Activated T-helper 1 cell treated with anti-CD3 and anti-CD28 coated beads, Interleukin-2, amount 50 U/mL, for 16 hours (primary cell): ENCODE data around the gene CPLX3.

ENCODE experiments used
- DNase-seq, 2 donors: peaks; one replicate each; pipeline ENCODE4 v3.0.0-alpha.2; 2020; ENCODE audit warnings: low read depth in 1 of 2, low spot score in 1 of 2

CPLX3 gene

GRCh38 chr15:74802290-74802689 lies 24.1 kb upstream of the CPLX3 start:
- no peak for DNase-seq

DNA sequence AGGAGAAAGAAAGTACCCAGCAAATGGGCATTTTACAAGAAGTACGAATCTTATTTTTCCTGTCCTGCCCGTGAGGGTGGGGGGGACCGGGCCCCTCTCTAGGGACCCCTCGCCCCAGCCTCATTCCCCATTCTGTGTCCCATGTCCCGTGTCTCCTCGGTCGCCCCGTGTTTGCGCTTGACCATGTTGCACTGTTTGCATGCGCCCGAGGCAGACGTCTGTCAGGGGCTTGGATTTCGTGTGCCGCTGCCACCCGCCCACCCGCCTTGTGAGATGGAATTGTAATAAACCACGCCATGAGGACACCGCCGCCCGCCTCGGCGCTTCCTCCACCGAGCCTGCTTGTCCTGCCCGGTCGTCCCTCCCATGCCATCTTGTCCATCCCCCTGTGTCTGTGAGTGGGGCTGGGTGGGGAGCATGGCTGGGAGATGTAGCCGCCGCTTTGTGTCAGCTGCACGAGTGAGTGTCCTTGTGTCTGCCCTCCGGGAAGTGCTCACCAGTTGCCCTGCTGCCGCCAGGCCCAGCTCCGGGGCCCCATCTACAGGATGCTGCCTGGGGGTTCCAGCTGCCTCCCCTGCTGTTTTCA lies 23.5 kb upstream of the CPLX3 start:
- DNase-seq: no peak

- no peak for DNase-seq
Observed at GRCh38 chr15:74804935-74805334, 21.5 kb upstream of the CPLX3 start.

GRCh38 chr15:74807282-74807681 lies 19.1 kb upstream of the CPLX3 start:
- DNase-seq: no peak

GRCh38 chr15:74808078-74808839 lies 18.2 kb upstream of the CPLX3 start:
- no peak for DNase-seq

DNA sequence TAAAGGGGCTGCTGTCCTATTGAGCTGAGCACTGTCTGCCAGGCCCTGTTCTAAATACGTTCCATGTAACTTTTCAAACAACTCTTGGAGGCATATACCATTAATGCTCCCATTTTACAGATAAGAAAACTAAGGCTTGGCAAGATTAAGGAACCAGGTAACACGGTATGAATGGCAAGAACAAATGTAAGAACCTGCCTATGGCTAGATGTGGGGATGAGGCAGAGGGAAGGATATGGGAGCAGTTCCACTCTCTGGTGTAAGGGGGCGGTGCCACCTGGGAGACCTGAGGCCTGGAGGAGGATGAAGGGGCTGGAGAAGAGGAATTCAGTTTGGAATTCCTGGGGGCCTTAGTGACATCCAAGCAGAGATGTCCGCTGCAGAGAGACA lies 17.6 kb upstream of the CPLX3 start:
- no peak for DNase-seq

- no peak for DNase-seq
Observed at GRCh38 chr15:74809242-74809641, 17.2 kb upstream of the CPLX3 start.

DNA sequence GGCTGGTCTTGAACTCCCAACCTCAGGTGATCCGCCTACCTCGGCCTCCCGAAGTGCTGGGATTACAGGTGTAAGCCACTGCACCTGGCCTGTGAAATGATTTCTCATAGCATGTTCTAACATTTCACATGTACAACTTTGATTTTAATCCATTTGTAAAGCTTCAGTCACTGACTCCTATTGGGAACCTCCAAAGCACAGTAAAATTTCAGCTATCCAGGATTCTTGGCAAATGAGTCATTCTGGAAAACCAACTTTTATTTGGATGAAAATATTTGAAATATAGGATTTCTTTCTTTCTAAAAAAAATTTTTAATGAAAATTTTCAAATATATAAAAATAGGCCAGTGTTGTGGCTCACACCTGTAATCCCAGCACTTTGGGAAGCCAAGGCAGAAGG lies 16.5 kb upstream of the CPLX3 start:
- no peak for DNase-seq

DNA sequence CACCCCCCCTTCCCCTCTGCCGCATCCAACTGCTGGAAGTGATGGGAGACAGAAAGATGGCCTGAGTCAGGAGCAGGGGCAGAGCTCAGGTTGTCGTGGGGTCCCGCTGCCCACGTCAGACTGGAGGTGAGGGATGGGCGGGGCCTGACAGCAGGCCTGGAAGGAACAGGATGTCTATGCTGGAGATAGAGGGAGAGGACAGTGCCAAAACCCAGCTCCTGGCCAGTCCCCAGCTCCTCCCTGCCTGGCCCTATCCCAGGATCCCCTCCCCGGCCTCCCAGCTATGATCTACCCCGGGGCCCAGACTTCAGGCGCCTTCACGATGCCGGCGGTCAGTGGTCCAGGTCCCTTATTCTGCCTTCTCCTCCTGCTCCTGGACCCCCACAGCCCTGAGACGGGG lies 13.9 kb upstream of the CPLX3 start, which contains the start of gene LMAN1L:
LMAN1L (plus strand) TSS at position 303 of the 400 bp plus-strand sequence; CDS start at position 323, 20 bp downstream.
- no peak for DNase-seq

DNA sequence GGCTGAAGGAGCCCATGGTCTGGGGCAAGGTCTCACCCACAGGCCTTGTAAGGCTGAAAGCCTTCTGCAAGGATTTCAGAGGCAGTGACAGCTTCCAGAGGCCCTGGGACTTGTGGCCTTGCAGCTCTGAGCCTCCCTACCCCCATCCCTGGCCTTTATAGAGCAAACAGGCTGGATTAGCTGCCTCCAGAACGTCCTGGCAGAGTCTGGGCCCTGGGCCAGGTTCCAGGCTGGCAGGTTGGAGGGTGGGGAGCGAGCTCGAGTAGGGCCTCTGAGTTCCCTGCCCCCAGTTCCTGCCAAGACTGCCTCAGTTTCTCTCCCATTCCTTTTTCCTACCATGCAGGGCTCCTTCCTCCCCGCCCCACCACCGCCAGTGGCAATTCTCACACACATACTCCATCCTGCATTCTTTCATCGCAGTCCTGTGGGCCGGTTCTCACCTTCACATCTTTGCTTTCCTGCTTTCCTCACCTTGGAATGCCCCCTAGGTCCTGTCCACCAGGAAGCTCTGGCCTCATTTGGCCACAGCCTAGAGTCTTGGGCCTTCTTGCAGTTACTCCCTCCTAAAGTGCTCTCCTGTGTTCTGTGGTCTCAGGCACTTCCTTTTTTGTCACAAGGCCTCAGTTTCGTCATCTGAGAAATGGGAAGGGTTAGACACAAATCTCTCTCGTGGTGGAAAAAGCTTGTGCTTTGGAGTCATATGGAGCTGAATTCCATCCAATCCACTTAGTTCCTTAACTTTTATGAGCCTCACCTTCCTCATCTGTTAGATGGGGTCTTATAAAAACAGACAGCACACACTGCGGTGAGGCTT lies 11.1 kb upstream of the CPLX3 start:
- DNase-seq: no peak

DNA sequence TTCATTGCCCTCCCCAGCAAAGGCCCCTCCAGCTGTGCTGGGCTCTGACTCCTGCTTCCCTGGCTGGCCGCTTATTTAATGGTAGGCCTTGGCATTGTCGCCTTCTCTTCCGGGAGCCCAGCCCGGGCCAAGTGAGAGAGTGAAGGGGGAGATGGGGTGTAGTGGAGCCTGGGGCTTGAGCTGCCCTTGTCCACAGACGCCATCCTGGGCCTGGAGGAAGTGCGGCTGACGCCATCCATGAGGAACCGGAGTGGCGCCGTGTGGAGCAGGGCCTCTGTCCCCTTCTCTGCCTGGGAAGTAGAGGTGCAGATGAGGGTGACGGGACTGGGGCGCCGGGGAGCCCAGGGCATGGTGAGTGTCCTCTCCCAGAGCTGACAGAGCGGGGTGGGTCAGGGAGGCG lies 10.5 kb upstream of the CPLX3 start:
- DNase-seq: no peak

DNA sequence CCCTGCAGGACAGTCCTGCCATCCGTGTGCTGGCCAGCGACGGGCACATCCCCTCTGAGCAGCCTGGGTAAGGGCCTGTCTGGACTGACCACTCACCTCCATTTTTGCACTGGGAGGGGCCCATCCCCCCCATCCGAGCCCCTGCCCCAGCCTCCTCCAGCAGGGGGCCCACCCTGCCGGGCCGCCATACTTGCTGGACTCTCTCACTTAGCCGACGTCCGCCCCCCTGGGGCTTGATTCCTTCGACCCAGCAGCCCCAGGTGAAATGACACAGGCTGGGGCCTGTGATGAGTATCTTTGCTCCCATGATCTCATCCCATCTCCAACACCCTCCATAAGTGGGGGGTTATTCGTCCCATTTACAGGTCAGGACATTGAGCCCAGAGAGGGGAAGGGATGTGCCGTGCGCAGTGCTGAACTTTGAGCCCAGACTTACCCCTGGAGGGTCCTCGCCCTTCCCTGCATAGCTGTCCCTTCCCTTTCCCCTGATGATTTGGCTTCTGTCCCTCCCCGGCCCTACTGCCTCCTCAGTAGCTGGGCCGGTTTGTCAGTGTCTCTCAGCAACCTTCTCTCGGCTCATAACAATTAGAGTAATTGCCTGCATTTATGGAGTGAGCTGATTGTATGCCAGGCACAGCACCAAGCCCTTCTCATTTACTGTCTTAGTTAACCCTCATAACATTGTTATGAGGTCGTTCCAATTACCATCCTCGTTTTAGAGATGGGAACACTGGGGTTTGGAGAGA lies 9.6 kb upstream of the CPLX3 start:
- DNase-seq: no peak

DNA sequence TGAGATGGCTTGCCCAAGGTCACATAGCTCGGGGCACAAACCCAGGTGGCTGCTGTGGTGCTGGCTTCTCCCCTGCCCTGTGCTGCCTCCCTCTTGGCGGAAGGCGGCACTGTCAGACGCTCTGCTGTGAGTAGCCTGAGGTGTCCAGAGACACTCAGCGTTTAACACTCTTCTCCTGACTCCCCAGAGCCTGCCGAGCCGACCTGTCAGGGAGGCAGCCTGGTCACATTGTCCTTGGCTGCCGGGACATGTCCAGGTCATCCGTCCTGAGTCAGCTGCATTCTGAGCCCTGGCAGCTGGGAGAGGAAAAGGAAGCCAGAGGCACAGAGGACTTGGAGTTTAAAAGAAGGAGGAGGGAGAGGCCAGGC lies 9.1 kb upstream of the CPLX3 start:
- no peak for DNase-seq

GRCh38 chr15:74820056-74820455 lies 6.4 kb upstream of the CPLX3 start:
- DNase-seq: no peak

GRCh38 chr15:74821091-74821789 lies 5.2 kb upstream of the CPLX3 start:
- DNase-seq: no peak

DNA sequence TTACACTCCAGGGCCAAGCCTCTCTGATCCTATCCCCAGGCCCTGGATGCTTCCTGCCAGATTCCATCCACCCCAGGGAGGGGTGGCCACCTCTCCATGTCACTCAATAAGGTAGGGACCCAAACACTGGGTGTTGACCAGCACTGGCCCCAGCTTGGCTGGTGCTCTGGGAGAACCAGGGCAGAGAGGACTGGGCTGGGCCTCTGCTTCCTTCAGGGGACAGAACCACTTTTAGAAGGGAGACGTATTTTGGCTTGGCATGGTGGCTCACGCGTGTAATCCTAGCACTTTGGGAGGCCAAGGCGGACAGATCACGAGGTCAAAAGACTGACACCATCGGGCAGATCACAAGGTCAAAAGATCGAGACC lies 4.7 kb upstream of the CPLX3 start:
- no peak for DNase-seq

DNA sequence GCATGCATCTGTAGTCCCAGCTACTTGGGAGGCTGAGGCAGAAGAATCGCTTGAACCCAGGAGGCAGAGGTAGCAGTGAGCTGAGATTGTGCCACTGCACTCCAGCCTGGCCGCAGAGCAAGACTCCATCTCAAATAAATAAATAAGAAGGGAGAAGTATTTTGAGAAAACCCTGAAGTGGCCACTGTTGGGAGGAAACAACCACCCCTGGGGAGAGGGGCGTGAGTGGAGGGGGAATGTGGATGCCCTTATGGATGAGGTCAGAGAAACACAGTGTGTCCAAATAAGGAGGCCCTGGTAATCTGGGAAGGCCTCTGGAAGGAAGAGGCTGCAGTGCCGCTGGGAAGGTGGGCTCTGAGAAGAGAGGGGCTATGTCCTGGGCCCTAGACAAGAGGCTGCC lies 4.2 kb upstream of the CPLX3 start:
- DNase-seq: no peak

- DNase-seq: no peak
Observed at GRCh38 chr15:74823324-74823723, 3.1 kb upstream of the CPLX3 start.

- no peak for DNase-seq
Observed at GRCh38 chr15:74824976-74825375, 1.5 kb upstream of the CPLX3 start.

- no peak for DNase-seq
Observed at GRCh38 chr15:74825866-74826265, 561 bp upstream of the CPLX3 start.

- DNase-seq: no peak
Observed at GRCh38 chr15:74826921-74827320, 494 bp downstream of the CPLX3 start.
